ENCODE results near the gene MYH11.

- no peak for TF ChIP-seq CTCF (IDR thresholded peaks at IDR 0.05)
- TF ChIP-seq ZFX (IDR thresholded peaks at IDR 0.05; ENCODE audit: borderline replicate concordance) = no peak
Observed at GRCh38 chr16:15775663-15776304, 81.0 kb downstream of the MYH11 start.
